HepG2 (cell line): ENCODE measurements around the gene CPT1C. TPM values are rescaled to one million over a fixed set of nuclear protein-coding genes. Genes with fewer than 3 reads are reported as not detected.
A peak's percentile ranks its signal among the peaks of the same experiment; 100 is the strongest.

Experiments used
- ARNT2 ChIP-seq: sonication (generic); formaldehyde crosslinking; IDR thresholded peaks from 2 replicates; pipeline ENCODE4 v1.8.0; 2022; ENCODE audit warnings: mild to moderate bottlenecking, low read depth, missing genetic modification reagents, moderate library complexity
- BHLHE40 ChIP-seq: IDR thresholded peaks from 2 replicates; pipeline ENCODE4 v1.6.1; 2011; ENCODE audit warnings: low read length, improper control_type of control experiment
- CREB1 ChIP-seq, 2 experiments: fragments of 450-650 bp in 1 of 2; IDR thresholded peaks; 2 replicates each; pipeline ENCODE4 v1.6.1; 2016 to 2017; ENCODE audit warnings: control low read depth in 1 of 2, mild to moderate bottlenecking in 1 of 2, missing compliant biosample characterization in 1 of 2, missing genetic modification characterization in 1 of 2
- DPF2 ChIP-seq: sonication (generic); formaldehyde crosslinking; IDR thresholded peaks from 2 replicates; pipeline ENCODE4 v1.4.0; 2020; ENCODE audit warnings: mild to moderate bottlenecking, low read depth, missing genetic modification reagents, borderline replicate concordance
- ELF4 ChIP-seq: sonication (generic); formaldehyde crosslinking; IDR thresholded peaks from 2 replicates; pipeline ENCODE4 v1.5.0; 2020; ENCODE audit warnings: missing genetic modification reagents, mild to moderate bottlenecking, moderate library complexity, borderline replicate concordance
- GPN1 ChIP-seq: sonication (generic); formaldehyde crosslinking; IDR thresholded peaks from 2 replicates; pipeline ENCODE4 v1.5.1; 2020; ENCODE audit warnings: missing genetic modification reagents, borderline replicate concordance
- IRF2 ChIP-seq: IDR thresholded peaks from 2 replicates; pipeline ENCODE4 v1.6.1; 2018; ENCODE audit warnings: missing genetic modification reagents, missing compliant biosample characterization
- KDM5A ChIP-seq: fragments of 200-600 bp; sonication (generic); IDR thresholded peaks from 2 replicates; pipeline ENCODE4 v1.7.0; 2018; ENCODE audit warnings: antibody characterized with exemption, mild to moderate bottlenecking, low read length, borderline replicate concordance
- KLF9 ChIP-seq: IDR thresholded peaks from 2 replicates; pipeline ENCODE4 v1.6.1; 2016; ENCODE audit warnings: low read depth
- NFYB ChIP-seq: sonication (generic); formaldehyde crosslinking; IDR thresholded peaks from 2 replicates; pipeline ENCODE4 v1.4.0; 2020; ENCODE audit warnings: missing genetic modification reagents
- PLRG1 ChIP-seq: fragments of 450-650 bp; conservative IDR thresholded peaks from 2 replicates; pipeline ENCODE4 v1.6.1; 2016
- POLR2AphosphoS2 ChIP-seq: IDR thresholded peaks from 2 replicates; pipeline ENCODE4 v1.6.1; 2011; ENCODE audit warnings: low read depth, low read length, improper control_type of control experiment
- SCMH1 ChIP-seq: sonication (generic); formaldehyde crosslinking; IDR thresholded peaks from 2 replicates; pipeline ENCODE4 v1.9.0; 2021; ENCODE audit warnings: missing genetic modification reagents, mild to moderate bottlenecking, borderline replicate concordance
- TEAD3 ChIP-seq: optimal IDR thresholded peaks from 2 replicates; pipeline ENCODE3; 2016; ENCODE audit warnings: borderline replicate concordance
- TMF1 ChIP-seq: sonication (generic); formaldehyde crosslinking; IDR thresholded peaks from 2 replicates; pipeline ENCODE4 v1.8.1; 2022; ENCODE audit warnings: low read depth, missing genetic modification reagents
- YEATS2 ChIP-seq: sonication (generic); formaldehyde crosslinking; IDR thresholded peaks from 2 replicates; pipeline ENCODE4 v1.4.0; 2020; ENCODE audit warnings: missing genetic modification reagents, borderline replicate concordance
- ZBTB8A ChIP-seq: sonication (generic); formaldehyde crosslinking; IDR thresholded peaks from 2 replicates; pipeline ENCODE4 v1.4.0; 2020; ENCODE audit warnings: mild to moderate bottlenecking, low read depth, missing genetic modification reagents, borderline replicate concordance
- ZFP82 ChIP-seq: sonication (generic); formaldehyde crosslinking; IDR thresholded peaks from 2 replicates; pipeline ENCODE4 v1.5.1; 2020; ENCODE audit warnings: mild to moderate bottlenecking, missing genetic modification reagents, borderline replicate concordance
- ZNF326 ChIP-seq: sonication (generic); formaldehyde crosslinking; IDR thresholded peaks from 2 replicates; pipeline ENCODE4 v1.4.0; 2020; ENCODE audit warnings: missing genetic modification reagents, borderline replicate concordance
- ZNF337 ChIP-seq: sonication (generic); formaldehyde crosslinking; IDR thresholded peaks from 2 replicates; pipeline ENCODE4 v1.5.1; 2020; ENCODE audit warnings: missing genetic modification reagents, low read depth, mild to moderate bottlenecking, borderline replicate concordance
- ZNF766 ChIP-seq: sonication (generic); formaldehyde crosslinking; IDR thresholded peaks from 2 replicates; pipeline ENCODE4 v1.5.0; 2020; ENCODE audit warnings: missing genetic modification reagents, borderline replicate concordance
- ZNF775 ChIP-seq: sonication (generic); formaldehyde crosslinking; IDR thresholded peaks from 2 replicates; pipeline ENCODE4 v1.4.0; 2020; ENCODE audit warnings: missing genetic modification reagents, mild to moderate bottlenecking, moderate library complexity, borderline replicate concordance
- ZNF792 ChIP-seq: IDR thresholded peaks from 2 replicates; pipeline ENCODE4 v1.6.1; 2016
- polyA plus RNA-seq, 8 experiments: library from polyadenylated mRNA; depleted of rRNA in 3 of 8; stranded (reverse) in 7 of 8; unstranded in 1 of 8; fragments of >200 nt; fragmentation: Illumina TruSeq in 4 of 8; extraction: Trizol in 4 of 8; gene quantifications; 2 replicates each; pipeline versions ENCODE4 v1.2.1 to v1.2.3, GENCODE V29; 2011 to 2016; ENCODE audit warnings: low read depth in 4 of 8, missing spikeins in 1 of 8, mixed read lengths in 1 of 8; ENCODE audit not compliant: insufficient read depth in 1 of 8
- total RNA-seq, 5 experiments: library from RNA; depleted of rRNA; stranded (reverse); fragments of >200 nt; fragmentation: Illumina TruSeq; extraction: Trizol; gene quantifications; 2 replicates each; pipeline ENCODE4 v1.2.3, GENCODE V29; 2016; ENCODE audit warnings: low read depth in 1 of 5
- TF ChIP-seq, protein P1 (sequence below): sonication (generic); formaldehyde crosslinking; IDR thresholded peaks from 2 replicates; pipeline ENCODE4 v1.4.0; 2020; ENCODE audit warnings: missing genetic modification reagents, mild to moderate bottlenecking, borderline replicate concordance
- TF ChIP-seq, protein P2 (sequence below): IDR thresholded peaks from 2 replicates; pipeline ENCODE4 v1.6.1; 2016; ENCODE audit warnings: low read depth
- TF ChIP-seq, protein P3 (sequence below): sonication (generic); formaldehyde crosslinking; IDR thresholded peaks from 2 replicates; pipeline ENCODE4 v1.4.0; 2020; ENCODE audit warnings: mild to moderate bottlenecking, missing genetic modification reagents

The CPT1C gene
- total and polyA plus RNA-seq, 2 of the 13 experiments (the other 11 are each of a cell fraction or from before 2014, with no cell fraction given) = 0.18 TPM; not detected in 1

DNA sequence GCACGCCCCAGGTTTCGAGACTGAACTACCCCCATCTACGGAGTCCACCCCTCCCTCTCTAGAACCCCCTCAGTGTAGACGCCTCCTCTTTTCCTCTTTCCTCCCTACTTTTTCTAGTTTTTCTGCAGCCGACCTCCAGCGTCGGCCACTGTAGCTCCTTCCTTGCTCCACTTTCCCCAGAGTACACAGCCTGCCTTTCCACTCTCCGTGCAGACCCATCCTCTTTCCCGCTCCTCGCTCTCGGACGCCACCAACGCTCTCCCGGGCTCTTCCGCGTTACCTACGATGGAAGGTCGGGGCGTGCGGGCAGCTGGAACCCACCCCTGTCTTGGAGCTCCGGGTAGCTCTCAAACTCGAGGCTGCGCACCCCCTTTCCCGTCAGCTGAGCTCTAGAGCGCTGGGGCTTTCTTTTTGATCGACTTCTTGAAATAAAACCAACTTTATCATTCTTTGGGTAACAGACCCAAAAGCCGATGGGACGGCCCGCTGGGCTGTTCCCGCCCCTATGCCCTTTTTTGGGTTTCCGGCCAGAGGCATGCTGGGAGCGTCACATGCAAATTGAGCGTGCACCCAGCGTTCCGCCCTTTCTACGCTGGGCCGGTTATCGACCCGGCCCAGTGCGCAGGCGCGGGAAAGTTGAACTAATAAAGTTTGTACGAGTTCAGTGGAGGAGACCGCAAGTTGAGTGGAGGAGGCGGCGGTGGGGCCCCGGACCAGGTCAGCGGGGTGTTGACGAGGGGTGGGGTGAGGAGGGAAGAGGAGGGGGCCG, 25.4 kb upstream of the CPT1C start, which contains the start of the genes BCL2L12 and IRF3 (continued):
- TF ChIP-seq ZBTB8A (CRISPR knock-in tag) (peak; percentile 47; the same call in 1 of the 2 replicates), TEAD3 (CRISPR knock-in tag) (peak; percentile 31), DPF2 (no peak), ZFP82 (CRISPR knock-in tag) (no peak), ZNF792 (CRISPR knock-in tag) (no peak), KLF9 (CRISPR knock-in tag) (no peak), GPN1 (CRISPR knock-in tag) (no peak), ZNF337 (CRISPR knock-in tag) (no peak), NFYB (CRISPR knock-in tag) (no peak; the same call in 1 of the 2 replicates), ARNT2 (CRISPR knock-in tag) (0 out of 2 replicates have a peak, but pooled peaks have one; percentile 24), YEATS2 (CRISPR knock-in tag) (peak; percentile 86; the same call in 1 of the 2 replicates), ZNF326 (no peak), ZNF775 (CRISPR knock-in tag) (no peak), BHLHE40 (no peak; the same call in 1 of the 2 replicates), ELF4 (CRISPR knock-in tag) (0 out of 2 replicates have a peak, but pooled peaks have one; percentile 62), TMF1 (no peak), CREB1 (IDR thresholded peaks at IDR 0.05) (no peak), CREB1 (CRISPR knock-in tag; IDR thresholded peaks at IDR 0.05) (peak; percentile 88), POLR2AphosphoS2 (no peak), PLRG1 (no peak), SCMH1 (CRISPR knock-in tag) (no peak), ZNF766 (CRISPR knock-in tag) (0 out of 2 replicates have a peak, but pooled peaks have one; percentile 27), IRF2 (CRISPR knock-in tag) (no peak), KDM5A (peak; percentile 86; the same call in 1 of the 2 replicates)
- TF ChIP-seq, protein P1, sequence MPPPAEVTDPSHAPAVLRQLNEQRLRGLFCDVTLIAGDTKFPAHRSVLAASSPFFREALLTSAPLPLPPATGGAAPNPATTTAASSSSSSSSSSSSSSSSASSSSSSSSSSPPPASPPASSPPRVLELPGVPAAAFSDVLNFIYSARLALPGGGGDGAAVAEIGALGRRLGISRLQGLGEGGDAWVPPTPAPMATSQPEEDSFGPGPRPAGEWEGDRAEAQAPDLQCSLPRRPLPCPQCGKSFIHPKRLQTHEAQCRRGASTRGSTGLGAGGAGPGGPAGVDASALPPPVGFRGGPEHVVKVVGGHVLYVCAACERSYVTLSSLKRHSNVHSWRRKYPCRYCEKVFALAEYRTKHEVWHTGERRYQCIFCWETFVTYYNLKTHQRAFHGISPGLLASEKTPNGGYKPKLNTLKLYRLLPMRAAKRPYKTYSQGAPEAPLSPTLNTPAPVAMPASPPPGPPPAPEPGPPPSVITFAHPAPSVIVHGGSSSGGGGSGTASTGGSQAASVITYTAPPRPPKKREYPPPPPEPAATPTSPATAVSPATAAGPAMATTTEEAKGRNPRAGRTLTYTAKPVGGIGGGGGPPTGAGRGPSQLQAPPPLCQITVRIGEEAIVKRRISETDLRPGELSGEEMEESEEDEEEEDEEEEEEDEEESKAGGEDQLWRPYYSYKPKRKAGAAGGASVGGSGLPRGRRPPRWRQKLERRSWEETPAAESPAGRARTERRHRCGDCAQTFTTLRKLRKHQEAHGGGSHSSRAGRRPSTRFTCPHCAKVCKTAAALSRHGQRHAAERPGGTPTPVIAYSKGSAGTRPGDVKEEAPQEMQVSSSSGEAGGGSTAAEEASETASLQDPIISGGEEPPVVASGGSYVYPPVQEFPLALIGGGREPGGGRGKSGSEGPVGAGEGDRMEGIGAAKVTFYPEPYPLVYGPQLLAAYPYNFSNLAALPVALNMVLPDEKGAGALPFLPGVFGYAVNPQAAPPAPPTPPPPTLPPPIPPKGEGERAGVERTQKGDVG = no peak
- TF ChIP-seq, protein P2, sequence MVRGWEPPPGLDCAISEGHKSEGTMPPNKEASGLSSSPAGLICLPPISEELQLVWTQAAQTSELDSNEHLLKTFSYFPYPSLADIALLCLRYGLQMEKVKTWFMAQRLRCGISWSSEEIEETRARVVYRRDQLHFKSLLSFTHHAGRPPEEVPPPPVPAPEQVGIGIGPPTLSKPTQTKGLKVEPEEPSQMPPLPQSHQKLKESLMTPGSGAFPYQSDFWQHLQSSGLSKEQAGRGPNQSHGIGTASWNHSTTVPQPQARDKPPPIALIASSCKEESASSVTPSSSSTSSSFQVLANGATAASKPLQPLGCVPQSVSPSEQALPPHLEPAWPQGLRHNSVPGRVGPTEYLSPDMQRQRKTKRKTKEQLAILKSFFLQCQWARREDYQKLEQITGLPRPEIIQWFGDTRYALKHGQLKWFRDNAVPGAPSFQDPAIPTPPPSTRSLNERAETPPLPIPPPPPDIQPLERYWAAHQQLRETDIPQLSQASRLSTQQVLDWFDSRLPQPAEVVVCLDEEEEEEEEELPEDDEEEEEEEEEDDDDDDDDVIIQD (CRISPR knock-in tag) = no peak; the same call in 1 of the 2 replicates
- TF ChIP-seq, protein P3, sequence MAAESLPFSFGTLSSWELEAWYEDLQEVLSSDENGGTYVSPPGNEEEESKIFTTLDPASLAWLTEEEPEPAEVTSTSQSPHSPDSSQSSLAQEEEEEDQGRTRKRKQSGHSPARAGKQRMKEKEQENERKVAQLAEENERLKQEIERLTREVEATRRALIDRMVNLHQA (CRISPR knock-in tag) = no peak
